ENCODE data around the gene MCMBP.
A peak's percentile ranks its signal among the peaks of the same experiment; 100 is the strongest.
"Not testable (repeated sequence)": the region's sequence is repeated elsewhere in the genome, so short reads cannot be mapped to it uniquely, and the experiment has no call there.

Gene MCMBP, protein sequence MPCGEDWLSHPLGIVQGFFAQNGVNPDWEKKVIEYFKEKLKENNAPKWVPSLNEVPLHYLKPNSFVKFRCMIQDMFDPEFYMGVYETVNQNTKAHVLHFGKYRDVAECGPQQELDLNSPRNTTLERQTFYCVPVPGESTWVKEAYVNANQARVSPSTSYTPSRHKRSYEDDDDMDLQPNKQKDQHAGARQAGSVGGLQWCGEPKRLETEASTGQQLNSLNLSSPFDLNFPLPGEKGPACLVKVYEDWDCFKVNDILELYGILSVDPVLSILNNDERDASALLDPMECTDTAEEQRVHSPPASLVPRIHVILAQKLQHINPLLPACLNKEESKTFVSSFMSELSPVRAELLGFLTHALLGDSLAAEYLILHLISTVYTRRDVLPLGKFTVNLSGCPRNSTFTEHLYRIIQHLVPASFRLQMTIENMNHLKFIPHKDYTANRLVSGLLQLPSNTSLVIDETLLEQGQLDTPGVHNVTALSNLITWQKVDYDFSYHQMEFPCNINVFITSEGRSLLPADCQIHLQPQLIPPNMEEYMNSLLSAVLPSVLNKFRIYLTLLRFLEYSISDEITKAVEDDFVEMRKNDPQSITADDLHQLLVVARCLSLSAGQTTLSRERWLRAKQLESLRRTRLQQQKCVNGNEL

GRCh38 chr10:119872610-119872859 lies at the start of gene MCMBP:
Gene MCMBP (minus strand): TSS chr10:119872843. CDS start chr10:119872584, 259 bp downstream.
- DNase-seq, result no peak

DNA sequence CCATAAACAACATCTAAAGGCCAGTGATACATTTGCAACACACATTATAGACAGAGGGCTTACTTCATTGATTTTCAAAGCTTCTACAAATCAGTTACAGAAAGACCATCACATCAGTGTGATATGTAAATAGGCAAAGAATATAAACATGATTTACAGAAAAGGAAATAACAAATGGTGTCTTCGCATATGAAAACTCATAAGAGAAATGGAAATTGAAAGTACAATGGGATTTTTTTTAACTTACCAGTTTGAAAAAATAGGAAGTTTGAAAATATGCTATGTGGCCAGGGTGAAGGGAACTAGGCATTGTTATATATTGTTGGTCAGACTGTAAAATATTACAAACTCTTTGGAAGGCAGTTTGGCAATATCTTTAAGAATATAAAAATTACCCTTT lies 47.2 kb upstream of the MCMBP start:
- no peak for DNase-seq

DNA sequence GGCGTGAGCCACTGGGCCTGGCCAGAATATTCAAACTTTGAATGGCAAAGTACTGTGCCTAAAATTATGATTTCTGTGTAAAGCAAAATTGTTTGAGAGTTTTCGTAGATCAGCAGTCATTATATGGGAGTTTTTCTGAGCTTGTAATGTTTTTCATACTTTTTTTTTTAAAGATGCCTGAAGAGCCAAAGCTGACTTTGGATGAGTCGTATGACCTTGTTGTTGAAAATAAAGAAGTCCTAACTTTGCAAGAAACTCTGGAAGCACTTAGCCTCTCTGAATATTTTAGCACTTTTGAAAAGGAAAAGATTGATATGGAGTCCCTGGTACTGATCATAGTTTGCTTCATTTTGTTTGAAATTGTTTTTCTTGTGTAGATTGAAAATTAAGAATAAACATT lies 46.6 kb upstream of the MCMBP start:
- no peak for DNase-seq

- no peak for DNase-seq
Measured at GRCh38 chr10:119917777-119918176, 45.1 kb upstream of the MCMBP start.

GRCh38 chr10:119910689-119911088 lies 38.0 kb upstream of the MCMBP start:
- DNase-seq, result no peak

DNA sequence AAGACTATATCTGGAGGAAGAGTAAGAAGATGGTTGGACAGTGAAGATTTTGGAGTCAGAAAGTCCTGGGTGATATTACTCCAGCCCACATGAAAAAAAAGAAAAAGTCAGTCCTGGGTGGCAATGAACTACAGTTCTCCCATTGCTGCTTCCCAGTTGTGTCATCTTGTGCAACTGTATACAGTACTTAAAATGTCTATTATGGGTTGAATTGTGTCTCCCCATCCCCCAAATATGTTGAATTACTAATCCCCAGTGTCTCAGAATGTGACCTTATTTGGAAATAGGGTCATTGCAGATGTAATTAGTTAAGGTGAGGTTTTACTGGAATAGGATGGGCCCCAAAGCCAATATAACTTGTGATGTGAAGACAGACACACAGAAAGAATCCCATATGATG lies 35.5 kb upstream of the MCMBP start:
- no peak for DNase-seq

GRCh38 chr10:119907695-119908094 lies 35.1 kb upstream of the MCMBP start:
- not testable (repeated sequence) for DNase-seq

GRCh38 chr10:119903946-119904666 lies 31.5 kb upstream of the MCMBP start:
- no peak for DNase-seq

GRCh38 chr10:119898577-119898976 lies 25.9 kb upstream of the MCMBP start:
- DNase-seq, result no peak

DNA sequence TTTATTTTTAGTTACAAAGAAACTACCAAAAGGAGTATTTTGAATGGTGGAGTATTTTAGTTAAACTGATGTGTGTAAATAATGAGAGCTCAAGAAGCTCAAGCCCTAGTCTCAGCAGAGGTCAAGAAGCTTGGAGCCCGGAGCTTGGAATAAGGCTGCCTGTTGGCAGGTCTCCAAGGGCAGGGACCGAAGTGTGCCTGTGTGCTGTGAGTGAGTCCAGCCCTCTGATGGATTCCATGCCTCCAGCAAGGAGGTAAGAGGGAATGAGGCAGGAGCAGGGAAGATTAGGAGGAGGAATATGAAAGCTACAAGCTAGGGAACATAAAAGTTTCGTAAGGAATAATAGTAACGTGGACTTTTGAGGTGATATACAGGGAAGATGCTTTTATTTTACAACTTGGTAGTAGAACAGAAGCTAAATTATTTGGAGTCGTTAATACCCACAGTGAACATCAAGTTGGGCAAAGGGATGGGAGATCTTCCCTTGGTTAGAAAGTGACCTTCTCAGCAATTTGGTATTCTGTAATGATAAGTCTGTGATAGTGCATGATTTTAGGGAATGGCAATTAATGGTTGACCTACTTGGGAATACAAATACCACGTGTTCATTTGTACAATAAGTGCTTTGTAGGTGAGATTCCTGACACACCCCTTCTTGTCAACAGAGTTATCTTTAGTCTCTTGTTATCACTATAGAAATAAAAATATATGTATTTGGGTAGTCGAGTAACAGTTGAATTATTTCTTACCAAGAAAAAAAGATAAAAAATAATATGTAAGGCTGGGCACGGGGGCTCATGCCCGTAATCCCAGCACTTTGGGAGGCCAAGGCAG lies 24.5 kb upstream of the MCMBP start:
- no peak for DNase-seq

DNA sequence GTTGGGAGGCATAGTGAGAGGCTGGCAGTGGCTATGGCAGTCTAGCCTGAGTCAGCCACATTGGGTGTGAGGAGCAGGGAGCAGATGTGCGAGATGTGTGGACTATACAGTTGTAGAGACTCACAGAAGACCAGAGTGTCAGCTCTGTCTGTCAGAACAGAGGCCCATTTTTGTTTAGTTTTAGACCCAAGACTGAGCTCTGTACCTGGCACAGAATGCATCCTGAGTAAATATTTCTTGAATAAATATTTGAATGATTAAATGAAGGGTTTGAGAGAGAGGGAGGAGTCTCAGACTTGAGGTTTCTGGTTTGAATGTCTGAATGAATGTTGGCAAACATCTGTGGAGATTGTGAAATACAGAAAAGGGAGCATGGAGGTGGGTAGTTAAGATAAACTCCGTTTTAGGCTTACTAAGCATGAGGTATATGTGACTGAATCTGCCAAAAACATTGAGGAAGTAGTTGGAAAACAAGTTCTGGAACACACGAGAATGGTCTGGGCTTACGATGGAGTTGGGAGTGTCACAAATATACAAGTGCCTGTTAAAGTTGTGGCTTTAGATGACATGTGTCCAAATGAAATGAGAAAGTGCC lies 23.5 kb upstream of the MCMBP start:
- DNase-seq, result no peak

GRCh38 chr10:119893845-119894427 lies 21.3 kb upstream of the MCMBP start:
- DNase-seq, result no peak

GRCh38 chr10:119893074-119893473 lies 20.4 kb upstream of the MCMBP start:
- no peak for DNase-seq

- DNase-seq, result peak; percentile 88 to 90
Measured at GRCh38 chr10:119892188-119893065, 19.8 kb upstream of the MCMBP start, which contains the start of gene SEC23IP. Gene SEC23IP (plus strand): TSS chr10:119892730. CDS start chr10:119892783, 53 bp downstream.

GRCh38 chr10:119891849-119892187 lies 19.2 kb upstream of the MCMBP start:
- not testable (repeated sequence) for DNase-seq

GRCh38 chr10:119890307-119890706 lies 17.7 kb upstream of the MCMBP start:
- DNase-seq, result not testable (repeated sequence)

DNA sequence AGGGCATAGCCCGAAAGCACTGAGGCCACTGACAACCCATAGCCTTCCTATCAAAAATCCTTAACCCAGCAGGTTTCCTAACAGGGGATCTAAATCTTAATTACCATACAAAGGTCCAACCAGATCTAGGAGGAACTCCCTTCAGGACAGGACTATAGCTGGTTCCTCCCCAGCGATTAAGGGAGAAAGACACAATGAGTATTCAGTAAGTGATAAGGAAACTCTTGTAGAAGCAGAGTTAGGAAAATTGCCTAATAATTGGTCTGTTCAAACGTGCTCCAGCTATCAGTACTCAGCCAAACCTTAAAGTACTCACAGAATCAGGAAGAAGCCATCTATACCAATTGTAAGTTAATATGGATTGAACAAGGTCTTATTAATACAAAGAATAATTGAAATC lies 16.6 kb upstream of the MCMBP start:
- DNase-seq, result not testable (repeated sequence)

DNA sequence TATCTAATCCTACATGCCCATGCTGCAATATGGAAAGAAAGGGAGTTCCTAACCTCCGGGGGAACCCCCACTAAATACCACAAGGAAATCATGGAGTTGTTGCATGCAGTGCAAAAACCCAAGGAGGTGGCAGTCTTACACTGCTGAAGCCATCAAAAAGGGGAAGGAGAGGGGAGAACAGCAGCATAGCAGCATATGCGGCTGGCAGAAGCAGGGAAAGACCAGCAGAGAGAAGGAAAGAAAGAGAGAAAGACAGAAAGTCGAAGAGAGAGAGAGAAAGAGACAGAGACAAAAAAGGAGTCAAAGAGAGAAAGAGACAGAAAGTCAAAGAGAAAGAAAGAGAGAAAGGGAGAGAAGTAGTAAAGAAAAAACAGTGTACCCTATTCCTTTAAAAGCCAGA lies 16.1 kb upstream of the MCMBP start:
- not testable (repeated sequence) for DNase-seq

GRCh38 chr10:119886070-119886469 lies 13.4 kb upstream of the MCMBP start:
- DNase-seq, result not testable (repeated sequence)

DNA sequence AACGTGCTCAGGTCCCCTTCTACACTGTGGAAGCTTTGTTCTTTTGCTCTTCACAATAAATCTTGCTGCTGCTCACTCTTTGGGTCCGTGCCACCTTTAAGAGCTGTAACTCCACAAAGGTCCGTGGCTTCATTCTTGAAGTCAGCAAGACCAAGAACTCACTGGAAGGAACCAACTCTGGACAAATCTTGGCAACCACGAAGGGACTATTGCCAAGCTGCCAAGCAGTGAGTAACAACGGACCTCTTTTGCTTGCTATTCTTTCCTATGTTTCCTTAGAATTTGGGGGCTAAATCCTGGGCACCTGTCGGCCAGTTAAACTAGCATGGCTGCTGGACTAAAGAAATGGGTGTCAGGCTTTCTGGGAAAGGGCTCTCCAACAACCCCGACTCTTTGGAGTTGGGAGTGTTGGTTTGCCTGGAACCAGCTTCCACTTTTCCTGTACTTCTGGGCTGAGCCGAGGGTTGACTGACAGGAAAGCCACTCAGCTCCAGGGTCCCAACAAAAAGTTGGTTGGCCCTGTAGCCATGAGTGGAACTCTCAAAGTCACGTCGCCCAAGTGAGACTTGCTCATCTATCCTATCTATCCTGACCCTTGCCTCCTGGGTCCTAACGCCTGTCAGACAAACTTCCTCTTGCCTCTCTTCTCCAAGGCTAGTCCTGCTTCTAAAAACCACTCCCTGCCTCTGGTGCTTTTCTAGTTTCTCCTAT lies 11.4 kb upstream of the MCMBP start:
- not testable (repeated sequence) for DNase-seq

DNA sequence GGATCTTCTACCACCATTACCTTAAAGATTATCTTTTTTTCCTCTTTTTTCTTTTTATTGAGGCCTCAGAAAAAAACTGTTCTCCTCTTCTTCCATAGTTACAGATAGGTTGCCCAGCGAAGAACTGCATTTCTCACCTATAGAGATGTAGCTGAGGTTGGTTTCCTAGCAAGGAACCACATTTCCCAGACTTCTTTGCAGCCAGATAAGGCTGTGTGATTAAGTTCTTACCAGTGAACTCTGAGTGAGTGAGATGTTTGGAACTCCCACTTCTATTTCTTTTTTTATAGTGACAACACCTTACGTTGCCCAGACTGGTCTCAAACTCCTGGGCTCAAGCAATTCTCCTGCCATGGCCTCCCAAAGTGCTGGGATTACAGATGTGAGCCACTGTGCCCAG lies 5.9 kb upstream of the MCMBP start:
- no peak for DNase-seq
